OCI-LY3 (cell line): ENCODE data around the gene MYO7A.

Experiments used
- H2AFZ ChIP-seq: fragments of 200-600, 300-600 bp; shearing (Covaris generic); 2 replicates; pipeline ENCODE4 v1.6.0; 2014; ENCODE audit warnings: antibody characterized with exemption, low read depth, low read length
- H3K27ac ChIP-seq: fragments of 200-600, 300-600 bp; sonication (generic); 2 replicates; pipeline ENCODE4 v1.5.1; 2014; ENCODE audit warnings: mild to moderate bottlenecking, low read length, moderate library complexity, mixed read lengths
- H3K27me3 ChIP-seq: fragments of 200-600, 300-600 bp; sonication (generic); 2 replicates; pipeline ENCODE4 v1.6.1; 2014; ENCODE audit warnings: low read depth, low read length, mixed read lengths
- H3K36me3 ChIP-seq: fragments of 200-600, 300-600 bp; sonication (generic); replicated peaks from 2 replicates; pipeline ENCODE3; 2014; ENCODE audit warnings: low read depth, low read length, mixed read lengths
- H3K4me1 ChIP-seq: fragments of 300-600, 200-600 bp; sonication (generic); 2 replicates; pipeline ENCODE4 v1.6.1; 2014; ENCODE audit warnings: low read length, mixed read lengths
- H3K4me2 ChIP-seq: fragments of 200-600, 300-600 bp; sonication (generic); 2 replicates; pipeline ENCODE4 v1.6.1; 2014; ENCODE audit warnings: low read length, mixed read lengths
- H3K4me3 ChIP-seq: fragments of 300-600, 200-600 bp; sonication (generic); 2 replicates; pipeline ENCODE4 v1.5.1; 2014; ENCODE audit warnings: antibody characterized with exemption, mild to moderate bottlenecking, low read length, moderate library complexity
- H3K79me2 ChIP-seq: fragments of 300-600, 200-600 bp; shearing (Covaris generic); 2 replicates; pipeline ENCODE4 v1.6.1; 2014; ENCODE audit warnings: mild to moderate bottlenecking, low read length, mixed read lengths
- H3K9ac ChIP-seq: fragments of 300-600, 200-600 bp; shearing (Covaris generic); 2 replicates; pipeline ENCODE4 v1.6.0; 2014; ENCODE audit warnings: mild to moderate bottlenecking, low read length, moderate library complexity
- H3K9me3 ChIP-seq: fragments of 200-600, 300-600 bp; shearing (Covaris generic); 2 replicates; pipeline ENCODE4 v1.6.1; 2014; ENCODE audit warnings: low read length, mixed read lengths; ENCODE audit not compliant: insufficient read depth
- H4K20me1 ChIP-seq: fragments of 200-600, 300-600 bp; sonication (generic); 2 replicates; pipeline ENCODE4 v1.6.1; 2016; ENCODE audit warnings: low read length, mixed read lengths; ENCODE audit not compliant: insufficient read depth
- EZH2phosphoT487 ChIP-seq: fragments of 200-600 bp; shearing (Covaris generic); IDR thresholded peaks from 2 replicates; pipeline ENCODE4 v1.6.1; 2018; ENCODE audit warnings: antibody characterized with exemption, mixed run types, low read depth
- TF ChIP-seq, protein P1 (sequence below): fragments of 200-600, 300-600 bp; sonication (generic); IDR thresholded peaks from 2 replicates; pipeline ENCODE4 v1.5.1; 2014; ENCODE audit warnings: antibody characterized with exemption, low read length, low read depth

Gene MYO7A

GRCh38 chr11:77127920-77128691 is at the start of gene MYO7A:
MYO7A (plus strand) TSS chr11:77128246; CDS start chr11:77130635, 2,389 bp downstream.
- H3K9ac ChIP-seq = peak within 1 kb of the TSS; percentile 54
- no peaks in the 10 kb centered on the region for H3K36me3 ChIP-seq
- peaks cover 15% of the 10 kb centered on the region for H3K4me1 ChIP-seq
- no peaks in the 10 kb centered on the region for H4K20me1 ChIP-seq
- peak within 1 kb of the TSS; percentile 79 for H3K4me3 ChIP-seq
- TF ChIP-seq EZH2phosphoT487 = no peak
- TF ChIP-seq, protein P1, sequence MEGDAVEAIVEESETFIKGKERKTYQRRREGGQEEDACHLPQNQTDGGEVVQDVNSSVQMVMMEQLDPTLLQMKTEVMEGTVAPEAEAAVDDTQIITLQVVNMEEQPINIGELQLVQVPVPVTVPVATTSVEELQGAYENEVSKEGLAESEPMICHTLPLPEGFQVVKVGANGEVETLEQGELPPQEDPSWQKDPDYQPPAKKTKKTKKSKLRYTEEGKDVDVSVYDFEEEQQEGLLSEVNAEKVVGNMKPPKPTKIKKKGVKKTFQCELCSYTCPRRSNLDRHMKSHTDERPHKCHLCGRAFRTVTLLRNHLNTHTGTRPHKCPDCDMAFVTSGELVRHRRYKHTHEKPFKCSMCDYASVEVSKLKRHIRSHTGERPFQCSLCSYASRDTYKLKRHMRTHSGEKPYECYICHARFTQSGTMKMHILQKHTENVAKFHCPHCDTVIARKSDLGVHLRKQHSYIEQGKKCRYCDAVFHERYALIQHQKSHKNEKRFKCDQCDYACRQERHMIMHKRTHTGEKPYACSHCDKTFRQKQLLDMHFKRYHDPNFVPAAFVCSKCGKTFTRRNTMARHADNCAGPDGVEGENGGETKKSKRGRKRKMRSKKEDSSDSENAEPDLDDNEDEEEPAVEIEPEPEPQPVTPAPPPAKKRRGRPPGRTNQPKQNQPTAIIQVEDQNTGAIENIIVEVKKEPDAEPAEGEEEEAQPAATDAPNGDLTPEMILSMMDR = no peak
- peak within 1 kb of the TSS; percentile 98 for H2AFZ ChIP-seq
- H3K27ac ChIP-seq = no peak within 1 kb of the TSS
- no peaks in the 10 kb centered on the region for H3K79me2 ChIP-seq
- no peaks in the 10 kb centered on the region for H3K27me3 ChIP-seq
- no peaks in the 10 kb centered on the region for H3K9me3 ChIP-seq
- peak within 1 kb of the TSS; percentile 99 for H3K4me2 ChIP-seq

GRCh38 chr11:77079666-77080065 is 48.4 kb upstream of the MYO7A start:
- no peaks in the 10 kb centered on the region for H3K4me1 ChIP-seq
- H3K4me2 ChIP-seq = no peak overlapping the region
- H3K9me3 ChIP-seq = no peaks in the 10 kb centered on the region

DNA sequence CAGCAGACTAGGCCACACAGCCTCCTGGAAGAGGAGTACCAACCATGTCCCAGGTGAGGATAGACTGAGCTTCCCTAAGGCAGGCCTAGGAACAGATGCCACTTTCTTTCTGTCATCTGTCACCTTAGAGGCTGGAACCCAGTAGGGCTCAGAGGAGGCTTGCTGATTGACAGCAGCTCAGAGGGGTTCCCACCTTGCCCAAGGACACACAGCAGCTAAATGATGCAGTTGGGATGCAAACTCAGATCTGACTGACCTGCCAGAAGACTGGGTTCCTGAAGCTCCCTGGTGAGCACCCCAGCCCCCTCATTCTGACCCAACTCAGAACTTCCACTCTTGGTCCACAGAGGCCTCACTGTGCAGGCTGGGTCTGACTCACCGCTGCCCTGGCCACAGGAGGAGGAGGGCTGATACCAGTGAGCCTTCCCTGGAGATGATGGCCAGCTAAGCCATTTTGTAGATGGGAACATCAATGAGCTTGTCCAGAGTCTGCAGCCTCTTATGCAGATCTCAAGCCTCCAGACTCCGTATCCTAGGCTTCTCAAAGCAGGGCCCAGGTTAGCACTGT is 47.3 kb upstream of the MYO7A start:
- H2AFZ ChIP-seq = no peak overlapping the region
- H4K20me1 ChIP-seq = no peaks in the 10 kb centered on the region
- H3K36me3 ChIP-seq = no peaks in the 10 kb centered on the region
- H3K4me2 ChIP-seq = no peak overlapping the region
- no peaks in the 10 kb centered on the region for H3K4me1 ChIP-seq
- no peaks in the 10 kb centered on the region for H3K9me3 ChIP-seq
- H3K27me3 ChIP-seq = peaks cover 5% of the 10 kb centered on the region
- H3K27ac ChIP-seq = no peak overlapping the region
- no peak overlapping the region for H3K9ac ChIP-seq
- no peak overlapping the region for H3K4me3 ChIP-seq
- no peaks in the 10 kb centered on the region for H3K79me2 ChIP-seq
- TF ChIP-seq EZH2phosphoT487 = no peak

More at GRCh38 chr11:77079666-77080065, 48.4 kb upstream of the MYO7A start:
- Histone ChIP-seq H3K9ac (no peak overlapping the region), H4K20me1 (no peaks in the 10 kb centered on the region), H3K27me3 (peaks cover 9% of the 10 kb centered on the region), H3K79me2 (no peaks in the 10 kb centered on the region), H3K4me3 (no peak overlapping the region), H3K36me3 (no peaks in the 10 kb centered on the region), H3K27ac (no peak overlapping the region), H2AFZ (no peak overlapping the region)
- TF ChIP-seq, protein P1 = no peak
- no peak for TF ChIP-seq EZH2phosphoT487

DNA sequence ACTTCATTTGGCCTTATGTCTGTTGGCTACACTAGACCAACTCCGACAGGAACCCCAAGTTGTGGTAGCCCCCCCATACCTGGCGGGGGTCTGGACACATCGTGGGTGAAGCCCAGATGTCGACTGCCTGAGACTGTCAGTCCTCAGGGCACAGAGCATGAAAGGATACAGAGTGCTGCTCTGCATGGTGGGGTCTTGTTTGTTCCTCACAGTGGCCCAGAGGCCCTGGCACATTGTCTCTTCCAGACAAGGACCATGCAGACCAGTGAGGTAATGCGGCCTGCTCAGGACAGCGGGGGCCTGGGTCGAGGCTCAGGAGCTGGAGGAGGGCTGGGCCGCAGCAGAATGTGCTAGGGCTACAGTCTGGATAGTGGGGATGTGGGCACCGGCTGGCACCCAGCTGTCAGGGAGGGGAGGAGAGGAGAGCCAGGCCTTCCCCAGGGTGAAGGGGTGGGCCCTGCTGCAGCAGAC is 46.6 kb upstream of the MYO7A start:
- peaks cover 5% of the 10 kb centered on the region for H3K27me3 ChIP-seq
- no peaks in the 10 kb centered on the region for H3K36me3 ChIP-seq
- no peaks in the 10 kb centered on the region for H3K79me2 ChIP-seq
- H4K20me1 ChIP-seq = no peaks in the 10 kb centered on the region
- H3K9me3 ChIP-seq = no peaks in the 10 kb centered on the region
- H3K4me1 ChIP-seq = no peaks in the 10 kb centered on the region
- no peak overlapping the region for H3K4me2 ChIP-seq
- TF ChIP-seq, protein P1 = no peak
- no peak for TF ChIP-seq EZH2phosphoT487
- H3K9ac ChIP-seq = no peak overlapping the region
- H3K4me3 ChIP-seq = no peak overlapping the region
- no peak overlapping the region for H2AFZ ChIP-seq
- H3K27ac ChIP-seq = no peak overlapping the region
